ENCODE measurements around the gene DSCAM.

DNA sequence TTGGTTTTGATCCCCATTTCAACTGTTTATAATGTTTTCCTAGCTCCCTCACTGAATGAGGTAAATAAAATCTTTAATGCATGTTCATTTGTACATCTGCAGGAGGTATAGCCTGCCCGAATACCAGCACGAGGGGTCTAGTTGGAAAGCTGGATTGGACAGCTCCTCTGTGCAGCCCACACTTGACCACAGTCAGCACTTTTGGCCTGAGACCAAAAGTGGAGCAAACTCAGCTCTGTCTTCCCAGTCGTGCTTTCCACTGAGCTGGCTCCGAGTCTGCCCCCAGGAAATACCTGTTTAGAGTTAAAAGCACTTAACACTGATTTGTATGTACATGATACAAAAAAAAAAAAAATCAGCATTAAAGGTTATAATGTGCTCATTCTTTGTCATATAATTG is 224.4 kb downstream of the DSCAM start:
- TF ChIP-seq POLR2AphosphoS5 (IDR thresholded peaks at IDR 0.05; ENCODE audit: low read depth, low read length) (no peak), SIN3A (IDR thresholded peaks at IDR 0.05; ENCODE audit: borderline replicate concordance, insufficient read depth, low read length) (no peak), TAF1 (IDR thresholded peaks at IDR 0.05; ENCODE audit: borderline replicate concordance, insufficient read depth, low read length) (no peak), FOXP2 (optimal IDR thresholded peaks at IDR 0.05; ENCODE audit: borderline replicate concordance, extremely low read depth, extremely low read length, insufficient read depth) (no peak)
- TF ChIP-seq, protein P1, sequence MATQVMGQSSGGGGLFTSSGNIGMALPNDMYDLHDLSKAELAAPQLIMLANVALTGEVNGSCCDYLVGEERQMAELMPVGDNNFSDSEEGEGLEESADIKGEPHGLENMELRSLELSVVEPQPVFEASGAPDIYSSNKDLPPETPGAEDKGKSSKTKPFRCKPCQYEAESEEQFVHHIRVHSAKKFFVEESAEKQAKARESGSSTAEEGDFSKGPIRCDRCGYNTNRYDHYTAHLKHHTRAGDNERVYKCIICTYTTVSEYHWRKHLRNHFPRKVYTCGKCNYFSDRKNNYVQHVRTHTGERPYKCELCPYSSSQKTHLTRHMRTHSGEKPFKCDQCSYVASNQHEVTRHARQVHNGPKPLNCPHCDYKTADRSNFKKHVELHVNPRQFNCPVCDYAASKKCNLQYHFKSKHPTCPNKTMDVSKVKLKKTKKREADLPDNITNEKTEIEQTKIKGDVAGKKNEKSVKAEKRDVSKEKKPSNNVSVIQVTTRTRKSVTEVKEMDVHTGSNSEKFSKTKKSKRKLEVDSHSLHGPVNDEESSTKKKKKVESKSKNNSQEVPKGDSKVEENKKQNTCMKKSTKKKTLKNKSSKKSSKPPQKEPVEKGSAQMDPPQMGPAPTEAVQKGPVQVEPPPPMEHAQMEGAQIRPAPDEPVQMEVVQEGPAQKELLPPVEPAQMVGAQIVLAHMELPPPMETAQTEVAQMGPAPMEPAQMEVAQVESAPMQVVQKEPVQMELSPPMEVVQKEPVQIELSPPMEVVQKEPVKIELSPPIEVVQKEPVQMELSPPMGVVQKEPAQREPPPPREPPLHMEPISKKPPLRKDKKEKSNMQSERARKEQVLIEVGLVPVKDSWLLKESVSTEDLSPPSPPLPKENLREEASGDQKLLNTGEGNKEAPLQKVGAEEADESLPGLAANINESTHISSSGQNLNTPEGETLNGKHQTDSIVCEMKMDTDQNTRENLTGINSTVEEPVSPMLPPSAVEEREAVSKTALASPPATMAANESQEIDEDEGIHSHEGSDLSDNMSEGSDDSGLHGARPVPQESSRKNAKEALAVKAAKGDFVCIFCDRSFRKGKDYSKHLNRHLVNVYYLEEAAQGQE (IDR thresholded peaks at IDR 0.05; ENCODE audit: insufficient read depth in 1 of 2, low read depth in 2 of 2, low read length in 2 of 2), result no peak

Data from PFSK-1 (cell line).